ENCODE data around the gene SLC2A6.

SLC2A6 gene

DNA sequence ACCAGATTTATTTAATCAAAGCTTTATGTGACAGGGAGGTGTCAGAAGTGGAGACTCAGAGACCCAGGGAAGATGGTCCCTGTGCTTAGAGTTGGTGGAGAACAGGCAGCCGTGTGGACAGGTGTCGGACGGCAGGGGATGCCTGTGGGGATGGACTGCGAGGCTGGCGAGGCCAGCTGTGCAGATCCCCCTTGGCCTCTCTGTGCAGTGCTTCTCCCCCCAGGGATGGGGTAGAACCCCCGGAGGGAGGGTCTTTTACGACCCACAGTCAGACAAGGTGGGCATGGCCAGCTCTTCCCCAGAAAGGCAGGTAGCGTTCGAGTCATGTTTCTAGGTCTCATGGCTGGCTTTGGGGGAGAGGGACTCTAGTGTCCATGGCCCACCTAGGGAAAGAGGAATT, 4.7 kb upstream of the SLC2A6 start:
- DNase-seq (ENCODE audit: low read depth in 2 of 3, low spot score in 1 of 3): no peak

DNA sequence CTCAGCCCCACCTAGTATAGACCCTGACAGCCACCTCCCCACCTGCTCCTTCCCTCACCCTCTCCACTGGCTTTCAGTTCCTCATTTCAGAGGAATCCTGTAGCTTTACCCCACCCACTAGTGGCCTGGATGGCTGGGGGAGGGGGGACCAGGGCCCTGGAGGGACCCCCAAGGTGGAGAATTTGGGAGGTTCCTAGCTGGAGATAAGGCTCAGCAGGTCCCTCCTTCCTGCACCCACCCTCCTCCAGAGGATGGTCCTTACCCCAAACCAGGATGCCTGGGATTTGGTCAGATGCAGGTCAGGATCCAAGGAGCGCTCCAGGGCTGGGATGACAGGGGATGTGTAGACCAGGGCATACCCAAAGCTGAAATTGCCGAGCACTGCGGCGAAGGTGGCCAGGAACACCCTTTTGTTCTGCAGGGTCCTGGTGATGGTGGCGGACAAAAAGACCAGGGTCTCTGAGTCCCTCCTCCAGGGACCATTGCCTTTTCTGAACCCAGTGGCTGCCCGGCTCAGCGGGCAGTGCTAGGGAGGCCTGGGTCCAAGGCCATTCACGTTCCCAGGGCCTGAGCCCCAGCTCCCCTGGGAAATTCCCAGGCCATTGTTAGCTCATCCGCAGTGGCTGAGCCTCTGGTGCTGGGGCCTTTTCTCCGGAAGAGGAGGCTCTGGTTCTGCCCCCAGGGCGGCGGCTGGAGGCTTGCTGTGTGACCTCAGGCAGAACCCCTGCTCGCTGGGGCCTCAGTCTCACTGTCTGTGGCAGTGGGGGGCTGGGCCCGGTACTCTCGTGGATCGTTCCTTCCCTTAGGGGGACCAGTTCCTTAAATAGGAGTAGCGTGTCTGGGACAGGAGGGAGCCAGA, 678 bp downstream of the SLC2A6 start:
- no peak for DNase-seq (ENCODE audit: low read depth in 2 of 3, low spot score in 1 of 3)

DNA sequence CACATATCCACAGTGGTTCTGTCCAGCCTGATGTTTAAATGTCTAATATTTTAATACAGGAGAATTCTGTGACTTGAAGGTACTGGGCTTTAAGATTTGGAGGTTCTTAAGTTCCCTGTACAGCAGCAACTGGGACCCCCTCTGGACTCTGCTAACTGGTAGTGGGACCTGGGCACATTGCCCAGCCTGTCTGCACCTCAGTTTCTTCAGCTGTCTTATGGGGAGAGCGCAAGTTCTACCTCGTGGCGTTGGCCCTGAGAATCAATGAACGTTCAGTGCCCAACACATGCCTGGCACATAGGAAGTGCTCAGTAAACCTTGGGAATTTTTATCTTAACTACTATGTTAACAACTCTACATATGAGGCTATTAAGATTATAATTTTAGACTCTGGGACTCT, 1.4 kb downstream of the SLC2A6 start:
- DNase-seq (ENCODE audit: low read depth in 2 of 3, low spot score in 1 of 3): no peak

DNA sequence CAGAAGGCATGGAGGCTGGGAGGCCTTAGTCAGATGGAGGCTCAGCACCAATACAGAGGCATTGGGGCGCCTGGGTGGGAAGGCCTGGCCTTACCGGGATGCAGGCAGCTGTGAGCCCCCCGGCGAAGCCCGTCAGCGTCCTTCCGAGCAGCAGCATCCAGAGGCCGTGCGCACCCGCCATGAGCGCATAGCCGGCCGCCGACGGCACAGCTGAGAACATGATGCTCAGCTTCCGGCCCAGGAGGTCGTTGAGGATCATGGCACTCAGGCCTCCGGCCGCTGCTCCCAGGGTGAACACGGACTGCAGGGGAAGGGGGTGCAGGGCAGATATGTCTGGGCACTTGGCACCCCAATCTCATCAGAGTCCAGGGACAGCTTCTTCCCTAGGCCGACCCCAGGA, 2.0 kb downstream of the SLC2A6 start:
- no peak for DNase-seq (ENCODE audit: low read depth in 2 of 3, low spot score in 1 of 3)

- DNase-seq (ENCODE audit: low read depth in 2 of 3, low spot score in 1 of 3): no peak
These were observed 2.6 kb downstream of the SLC2A6 start for GRCh38 chr9:133476036-133476931.

- DNase-seq (ENCODE audit: low read depth in 2 of 3, low spot score in 1 of 3): no peak
These were observed 3.4 kb downstream of the SLC2A6 start for GRCh38 chr9:133475292-133476012.

DNA sequence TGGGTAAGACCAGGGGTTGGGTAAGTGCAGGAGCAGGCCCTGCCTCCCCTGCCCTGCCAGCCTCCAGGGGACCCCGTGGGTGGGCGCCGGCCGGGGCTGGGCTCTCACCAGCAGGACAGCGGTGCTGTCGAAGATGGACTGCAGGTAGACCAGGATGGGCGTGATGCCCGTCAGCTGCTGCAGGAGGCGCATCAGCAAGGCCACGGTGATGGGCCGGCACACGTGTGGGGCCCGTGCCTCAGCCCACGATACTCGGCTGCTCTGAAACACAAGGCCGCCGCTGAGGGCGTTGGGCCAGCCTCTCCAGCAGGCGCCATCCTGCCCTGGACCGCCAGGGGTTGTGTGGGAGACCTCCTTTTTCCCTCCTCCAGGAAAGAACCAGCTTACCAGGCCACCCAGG, 4.0 kb downstream of the SLC2A6 start:
- DNase-seq (ENCODE audit: low read depth in 2 of 3, low spot score in 1 of 3): no peak

DNA sequence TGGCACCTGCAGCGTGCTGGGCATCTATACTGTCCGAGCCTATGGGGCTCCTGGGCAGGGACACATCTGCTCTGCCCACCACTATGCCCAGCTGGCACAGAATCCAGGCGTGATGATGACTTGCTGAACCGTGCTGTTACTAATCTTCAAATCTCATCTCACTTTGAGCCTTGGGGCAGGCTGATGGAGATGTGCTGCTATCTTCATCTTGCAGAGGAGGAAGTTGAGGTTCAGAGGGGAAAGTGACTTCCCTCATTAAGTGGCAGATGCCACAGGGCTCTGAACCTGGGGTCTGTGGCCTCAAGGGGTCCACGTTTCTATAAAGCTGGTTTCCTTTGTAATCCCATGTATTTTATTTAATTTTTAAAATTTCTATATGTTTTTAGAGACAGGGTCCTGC, 4.7 kb downstream of the SLC2A6 start:
- no peak for DNase-seq (ENCODE audit: low read depth in 2 of 3, low spot score in 1 of 3)

GRCh38 chr9:133473743-133474142, 5.2 kb downstream of the SLC2A6 start:
- DNase-seq (ENCODE audit: low read depth in 2 of 3, low spot score in 1 of 3): no peak

DNA sequence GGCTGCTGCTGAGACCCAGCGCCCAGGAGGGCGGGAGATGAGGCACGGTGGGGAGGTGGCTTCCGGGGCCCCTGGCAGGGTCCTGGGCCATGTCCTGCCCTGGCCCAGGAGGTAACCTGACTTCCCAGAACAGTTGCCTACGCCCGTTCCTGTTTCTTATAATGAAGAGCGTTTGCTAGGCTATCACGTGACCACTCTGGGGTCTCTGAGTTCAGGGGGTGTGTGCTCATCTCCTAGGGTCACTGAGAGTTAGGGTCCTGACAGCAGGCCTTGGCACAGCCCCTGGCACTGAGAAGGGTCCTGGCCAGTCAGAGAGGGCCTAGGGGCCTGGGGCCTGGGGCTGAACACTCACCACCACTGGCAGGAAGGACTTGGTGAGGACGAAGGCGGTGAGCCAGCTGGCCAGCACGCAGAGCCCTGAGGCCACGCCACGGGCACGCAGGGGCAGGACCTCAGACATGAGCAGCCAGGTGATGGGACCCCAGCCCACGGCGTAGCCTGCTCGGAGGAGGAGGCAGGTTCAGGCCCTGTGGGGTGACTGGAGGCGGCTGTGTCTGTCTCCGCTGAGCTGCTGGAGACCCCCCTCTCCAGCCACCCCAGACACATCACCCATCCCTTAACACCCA, 6.0 kb downstream of the SLC2A6 start:
- DNase-seq (ENCODE audit: low read depth in 2 of 3, low spot score in 1 of 3): no peak

- no peak for DNase-seq (ENCODE audit: low read depth in 2 of 3, low spot score in 1 of 3)
These were observed 6.6 kb downstream of the SLC2A6 start for GRCh38 chr9:133472277-133472645.

DNA sequence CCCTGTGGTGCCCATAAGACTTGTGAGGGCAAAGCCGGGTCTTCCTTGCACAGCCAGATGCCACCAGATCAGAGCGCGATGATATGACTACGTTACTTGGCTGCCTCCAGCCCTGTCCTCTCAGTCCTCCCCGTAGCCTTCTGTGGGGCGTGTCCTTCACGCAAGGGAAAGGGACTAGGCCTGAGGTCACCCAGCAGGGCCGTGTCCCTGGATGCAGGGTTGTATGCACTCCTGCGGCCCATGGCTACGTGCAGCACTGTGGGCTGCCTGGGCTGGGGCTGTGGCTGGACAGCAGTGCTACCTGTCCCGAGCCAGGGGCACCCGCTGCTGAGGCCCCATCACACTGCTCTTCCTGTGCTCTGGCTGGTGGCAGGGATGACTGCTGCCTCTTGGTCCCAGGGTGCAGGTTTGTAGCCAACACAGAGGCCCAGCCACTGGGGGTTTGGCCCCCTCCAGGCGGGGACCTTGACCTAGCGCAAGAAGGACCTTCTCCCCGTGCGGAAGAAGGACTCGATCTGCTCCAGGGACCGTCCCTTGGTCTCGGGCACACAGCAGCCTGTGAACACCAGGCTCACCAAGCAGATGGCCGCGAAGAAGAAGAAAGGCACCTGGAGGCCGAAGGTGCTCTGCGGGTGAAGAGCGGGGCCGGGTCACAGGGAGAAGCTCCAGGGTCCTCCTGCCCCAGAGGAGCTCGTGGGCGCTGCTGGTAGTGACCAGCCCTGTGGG, 7.2 kb downstream of the SLC2A6 start:
- DNase-seq (ENCODE audit: low read depth in 2 of 3, low spot score in 1 of 3): no peak

DNA sequence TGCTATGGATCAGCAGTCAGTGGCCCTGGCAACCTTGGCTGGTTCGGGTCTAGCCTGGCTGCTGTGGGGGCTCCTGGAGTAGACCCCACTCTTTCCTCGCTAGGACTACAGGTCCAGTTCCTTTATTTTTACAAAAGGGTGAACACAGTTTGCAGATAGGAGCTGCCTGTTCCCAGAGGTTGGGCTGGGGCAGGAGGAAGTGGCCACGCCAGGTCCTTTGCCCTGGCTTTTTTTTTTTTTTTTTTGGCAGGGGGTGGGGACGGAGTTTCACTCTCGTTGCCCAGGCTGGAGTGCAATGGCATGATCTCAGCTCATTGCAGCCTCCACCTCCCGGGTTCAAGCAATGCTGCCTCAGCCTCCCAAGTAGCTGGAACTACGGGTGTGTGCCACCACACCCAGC, 7.9 kb downstream of the SLC2A6 start:
- DNase-seq (ENCODE audit: low read depth in 2 of 3, low spot score in 1 of 3): no peak

DNA sequence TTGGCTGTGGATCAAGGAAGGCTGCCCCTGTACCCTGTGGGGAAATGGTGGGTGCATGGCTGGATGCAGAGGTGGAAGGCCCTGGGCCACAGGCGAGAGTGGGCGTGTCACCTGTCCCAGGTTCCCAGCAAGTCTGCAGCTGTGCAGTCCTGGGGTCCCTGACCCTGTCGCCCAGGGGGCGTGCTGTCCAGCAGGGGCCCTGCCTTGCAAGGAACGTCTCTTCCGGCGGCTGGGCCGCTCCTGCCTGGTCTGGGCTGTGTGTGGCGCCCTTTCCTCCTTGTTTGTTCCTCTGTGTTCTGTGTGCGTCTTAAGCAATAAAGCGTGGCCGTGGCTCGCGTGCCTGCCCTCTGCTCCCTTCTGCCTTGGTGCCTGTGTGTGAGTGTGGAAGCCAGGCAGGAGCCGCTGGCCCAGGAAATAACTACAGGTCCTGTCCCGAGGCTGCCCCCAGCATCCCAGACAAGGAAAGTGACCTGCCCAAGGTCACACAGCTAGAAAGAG, 8.4 kb downstream of the SLC2A6 start:
- DNase-seq (ENCODE audit: low read depth in 2 of 3, low spot score in 1 of 3): no peak

DNA sequence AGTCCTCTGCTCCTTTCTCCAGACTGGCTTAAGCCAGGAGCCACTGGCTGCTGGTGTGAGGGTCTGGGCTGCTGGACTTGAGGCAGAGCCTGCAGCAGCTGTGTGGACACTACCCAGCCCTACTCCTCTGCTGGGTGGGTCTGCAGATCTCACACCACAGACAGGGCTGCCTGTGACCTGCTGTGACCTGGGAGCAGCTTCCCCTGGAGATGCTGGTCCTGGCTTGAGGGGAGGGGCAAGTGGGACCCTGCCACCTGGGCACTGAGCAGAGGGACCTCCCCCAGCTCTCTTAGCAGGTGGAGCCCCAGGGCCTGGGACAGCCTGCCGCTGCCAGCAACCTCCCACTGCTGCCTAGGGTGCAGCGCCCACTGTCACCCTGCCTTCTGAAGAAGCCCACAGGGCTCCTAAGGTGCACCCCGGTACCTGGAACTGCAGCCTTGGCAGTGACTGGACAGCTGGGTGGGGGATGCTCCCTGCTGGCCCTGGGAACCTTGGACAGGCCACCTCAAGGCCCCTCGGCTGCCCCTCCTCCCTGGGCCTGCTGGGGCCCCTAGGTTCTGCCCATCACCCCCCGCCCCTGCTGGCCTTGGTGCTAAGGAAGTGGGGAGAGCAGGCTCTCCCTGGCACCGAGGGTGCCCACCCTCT, 10.0 kb downstream of the SLC2A6 start:
- DNase-seq (ENCODE audit: low read depth in 2 of 3, low spot score in 1 of 3): no peak

DNA sequence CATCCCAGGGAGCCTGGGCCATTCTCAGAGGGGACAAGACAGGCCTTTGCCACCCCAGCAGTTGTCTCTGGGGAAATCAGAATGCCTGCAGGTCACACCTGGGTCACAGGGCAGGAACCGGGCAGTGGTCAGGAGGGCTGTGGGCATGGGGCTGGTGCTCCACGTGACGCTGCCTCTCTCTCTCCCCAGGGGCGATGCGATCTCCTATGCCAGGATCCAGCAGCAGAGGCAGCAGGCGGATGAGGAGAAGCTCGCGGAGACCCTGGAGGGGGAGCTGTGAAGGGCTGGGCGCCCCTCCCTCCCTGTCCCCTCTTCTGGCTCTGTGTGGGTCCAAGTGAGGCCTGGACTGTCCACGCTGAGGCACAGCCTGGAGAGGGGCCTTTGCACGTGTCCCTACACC, 10.5 kb downstream of the SLC2A6 start:
- DNase-seq (ENCODE audit: low read depth in 2 of 3, low spot score in 1 of 3): no peak

DNA sequence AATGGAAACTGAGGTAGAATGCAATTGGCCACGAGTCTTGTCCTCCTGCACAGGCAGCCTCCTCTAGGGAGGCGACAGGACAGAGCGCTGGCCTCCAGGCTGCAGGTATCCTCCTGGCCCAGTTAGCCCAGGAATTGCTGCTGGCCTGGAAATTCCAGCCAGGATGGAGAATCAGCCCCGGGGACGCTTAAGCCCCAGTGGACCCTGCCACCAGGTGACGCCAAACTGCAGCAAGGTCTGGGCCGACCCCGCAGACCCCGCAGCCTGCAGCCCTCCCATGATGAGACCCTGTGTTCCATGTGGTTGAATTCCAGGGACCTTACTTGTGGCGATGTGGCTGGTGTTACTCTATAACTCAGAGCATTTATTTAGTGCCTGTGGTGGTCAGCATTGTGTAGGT, 11.8 kb downstream of the SLC2A6 start:
- DNase-seq (ENCODE audit: low read depth in 2 of 3, low spot score in 1 of 3): no peak

DNA sequence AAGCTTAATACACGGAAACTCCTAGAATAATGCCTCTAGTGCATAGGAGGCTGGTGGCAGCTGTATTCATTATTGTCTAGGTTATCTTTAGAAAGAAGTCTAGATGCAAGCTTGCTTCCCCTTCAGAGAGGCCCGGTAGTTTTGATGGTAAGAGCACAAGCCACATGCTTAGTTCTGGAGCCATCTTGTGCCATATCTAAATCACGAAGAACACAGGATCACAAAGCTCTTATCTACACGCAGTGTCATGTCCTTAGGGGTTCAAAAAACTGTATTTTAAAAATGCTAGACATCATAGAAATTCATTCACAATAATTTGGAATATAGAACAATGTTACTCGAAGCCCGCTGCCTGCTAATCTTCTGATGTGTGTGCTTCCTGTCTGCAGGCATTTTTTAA, 12.9 kb downstream of the SLC2A6 start:
- DNase-seq (ENCODE audit: low read depth in 2 of 3, low spot score in 1 of 3): no peak

- DNase-seq (ENCODE audit: low read depth in 2 of 3, low spot score in 1 of 3): no peak
These were observed 14.3 kb downstream of the SLC2A6 start for GRCh38 chr9:133464638-133465037.
